Activated T-cell treated with anti-CD3 and anti-CD28 coated beads, Interleukin-2, amount 50 U/mL, for 72 hours (primary cell): ENCODE measurements around the gene EXOC7. TPM values are rescaled to one million over a fixed set of nuclear protein-coding genes. Genes with fewer than 3 reads are reported as not detected.
A peak's percentile ranks its signal among the peaks of the same experiment; 100 is the strongest.

ENCODE experiments used
- ATAC-seq, 2 donors: fragments of 150-1000 bp; cut with Tn5 transposase; replicated peaks in 1 of 2; 2 replicates each; pipeline ENCODE4 v1.10.0; 2021; ENCODE audit warnings: moderate library complexity in 2 of 2, mild to moderate bottlenecking in 1 of 2
- DNase-seq, 2 donors: peaks; one replicate each; pipeline ENCODE4 v3.0.0; 2021 to 2022; ENCODE audit warnings: mixed read lengths in 1 of 2
- H3K27ac Mint-ChIP-seq: one replicate; pipeline ENCODE4 v1.8.0; 2022; ENCODE audit warnings: mild to moderate bottlenecking, moderate library complexity, mixed read lengths
- H3K27me3 Mint-ChIP-seq: one replicate; pipeline ENCODE4 v1.8.0; 2022; ENCODE audit warnings: low read depth, mixed read lengths
- H3K36me3 Mint-ChIP-seq, 2 donors: one replicate each; pipeline ENCODE4 v1.8.0; 2022; ENCODE audit warnings: mixed read lengths in 2 of 2, mild to moderate bottlenecking in 1 of 2; ENCODE audit not compliant: insufficient read depth in 2 of 2
- H3K4me1 Mint-ChIP-seq: one replicate; pipeline ENCODE4 v1.8.0; 2022; ENCODE audit warnings: low read depth, mixed read lengths
- H3K4me3 Mint-ChIP-seq, 2 donors: one replicate each; pipeline ENCODE4 v1.8.0; 2022; ENCODE audit warnings: mild to moderate bottlenecking in 2 of 2, mixed read lengths in 2 of 2, moderate library complexity in 2 of 2
- H3K9me3 Mint-ChIP-seq, 2 donors: one replicate each; pipeline ENCODE4 v1.8.0; 2022; ENCODE audit warnings: mixed read lengths in 2 of 2
- total RNA-seq, 2 donors: library from RNA; stranded (reverse); gene quantifications; one replicate each; pipeline ENCODE4 v1.2.3, GENCODE V29; 2022

The EXOC7 gene
- total RNA-seq, 2 donors from 2014 or later, result 66.7 to 77.8 TPM

DNA sequence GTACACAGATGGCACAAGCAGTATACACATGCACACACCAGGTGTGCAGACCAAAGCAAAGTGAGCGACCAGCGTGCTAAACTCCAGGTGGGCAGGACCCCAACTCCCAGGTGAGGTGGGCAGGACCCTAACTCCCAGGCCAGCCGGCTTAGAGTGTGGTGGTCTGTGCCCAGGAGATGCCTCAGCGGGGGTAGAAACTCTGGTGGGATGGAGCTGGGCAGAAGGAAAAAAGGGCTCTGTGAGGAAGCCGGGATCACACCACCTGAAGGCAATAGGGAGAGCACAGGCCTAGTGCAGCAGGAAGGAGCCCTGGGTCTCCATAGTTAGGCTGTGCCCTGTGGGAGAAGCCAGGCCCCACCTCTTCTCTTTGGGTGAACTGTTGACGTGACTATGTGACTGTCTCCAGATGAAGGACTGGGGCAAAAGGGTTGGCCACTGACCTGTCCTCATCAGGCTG lies 39.0 kb upstream of the EXOC7 start:
- Mint-ChIP-seq H3K27me3 (no peaks in the 10 kb centered on the region), H3K27ac (peak overlapping the region; percentile 8), H3K4me1 (peaks cover 62% of the 10 kb centered on the region), H3K36me3 (peaks cover 0 to 2% of the 10 kb centered on the region in 2 donors), H3K9me3 (no peaks in the 10 kb centered on the region), H3K4me3 (peak overlapping the region; percentile 49 to 80)
- ATAC-seq, result no peak
- no peak for DNase-seq

DNA sequence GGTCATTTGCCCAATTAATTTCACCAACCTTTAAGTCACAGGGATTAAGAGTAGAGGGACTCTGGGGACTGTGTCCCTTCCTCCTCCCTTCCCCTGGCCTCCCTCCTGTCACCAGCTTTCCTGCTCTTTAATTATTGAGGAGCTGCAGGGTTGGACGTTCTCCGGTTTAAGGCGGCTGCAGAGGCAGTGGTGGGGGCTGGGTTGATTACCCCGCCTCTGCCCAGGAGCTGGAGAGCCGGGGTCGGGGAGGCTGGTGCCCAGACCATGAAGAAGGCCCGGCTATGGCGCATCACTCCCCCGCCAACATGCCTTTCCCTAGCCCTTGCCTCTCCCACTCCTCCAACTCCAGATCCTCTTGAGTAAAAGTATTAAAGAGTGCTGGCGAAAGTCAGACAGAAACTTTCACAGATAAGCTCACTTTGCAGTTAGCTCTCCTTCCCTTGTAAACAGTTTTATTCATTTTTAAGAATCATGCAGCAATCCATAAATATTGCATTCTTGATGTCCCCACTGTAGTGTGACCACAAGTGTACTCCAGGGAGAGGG lies 38.5 kb upstream of the EXOC7 start:
- Mint-ChIP-seq H3K36me3 (no peaks in the 10 kb centered on the region), H3K27me3 (no peaks in the 10 kb centered on the region), H3K9me3 (no peaks in the 10 kb centered on the region), H3K4me1 (peaks cover 62% of the 10 kb centered on the region), H3K27ac (peak overlapping the region; percentile 8), H3K4me3 (peak overlapping the region; percentile 80 to 81)
- DNase-seq (no peak), ATAC-seq (no peak)

GRCh38 chr17:76141212-76142038 lies 37.8 kb upstream of the EXOC7 start, which contains the start of gene FOXJ1:
TSS of gene FOXJ1 (minus strand) at chr17:76141245. CDS start at chr17:76140395, 850 bp downstream.
- Mint-ChIP-seq H3K27ac (no peak within 1 kb of the TSS), H3K4me3 (peak within 1 kb of the TSS; percentile 80 to 81), H3K4me1 (peaks cover 56% of the 10 kb centered on the region), H3K36me3 (no peaks in the 10 kb centered on the region), H3K9me3 (no peaks in the 10 kb centered on the region), H3K27me3 (no peaks in the 10 kb centered on the region)
- DNase-seq, result peak; percentile 90 to 92
- peak; percentile 79 to 80 for ATAC-seq

DNA sequence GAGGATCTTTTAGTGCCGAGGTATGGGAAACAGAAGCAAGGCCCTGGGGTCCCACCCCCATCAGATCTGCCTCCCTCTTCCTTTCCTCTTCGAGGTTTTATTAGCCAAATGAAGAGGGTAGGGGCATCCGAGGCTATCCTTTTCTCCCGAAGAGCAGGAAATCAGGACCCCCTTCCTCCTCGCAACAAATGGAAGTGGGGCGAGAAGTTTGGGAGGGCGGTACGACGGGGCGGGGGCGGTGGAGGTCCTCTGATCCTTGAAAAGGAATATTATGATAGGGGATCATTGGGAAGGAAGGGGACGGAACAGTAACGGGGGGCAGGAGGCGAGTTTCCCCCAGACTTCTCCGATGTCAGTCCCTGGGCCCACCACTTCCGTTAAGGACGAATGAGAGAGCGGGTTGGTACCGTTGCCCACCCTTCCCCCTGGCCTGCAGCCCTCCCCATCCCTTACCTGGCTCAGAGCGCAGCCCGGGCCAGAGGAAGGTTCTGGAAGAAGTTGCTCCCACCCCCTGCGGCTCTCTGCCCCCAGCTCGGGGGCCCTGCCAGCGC lies 37.1 kb upstream of the EXOC7 start:
- Mint-ChIP-seq H3K9me3 (no peaks in the 10 kb centered on the region), H3K4me1 (peaks cover 50% of the 10 kb centered on the region), H3K27ac (no peak overlapping the region), H3K4me3 (peak overlapping the region; percentile 74 to 80), H3K36me3 (no peaks in the 10 kb centered on the region), H3K27me3 (no peaks in the 10 kb centered on the region)
- ATAC-seq (no peak), DNase-seq (no peak)

GRCh38 chr17:76139801-76140660 lies 36.4 kb upstream of the EXOC7 start:
- Mint-ChIP-seq H3K27me3 (no peaks in the 10 kb centered on the region), H3K27ac (peak overlapping the region; percentile 33), H3K36me3 (no peaks in the 10 kb centered on the region), H3K9me3 (no peaks in the 10 kb centered on the region), H3K4me1 (peaks cover 48% of the 10 kb centered on the region), H3K4me3 (peak overlapping the region; percentile 74 to 80)
- peak; percentile 54 to 56 for ATAC-seq
- DNase-seq, result peak; percentile 57 to 67

- H3K4me1 Mint-ChIP-seq, result peaks cover 42% of the 10 kb centered on the region
These were observed 35.5 kb upstream of the EXOC7 start for GRCh38 chr17:76138896-76139752.

DNA sequence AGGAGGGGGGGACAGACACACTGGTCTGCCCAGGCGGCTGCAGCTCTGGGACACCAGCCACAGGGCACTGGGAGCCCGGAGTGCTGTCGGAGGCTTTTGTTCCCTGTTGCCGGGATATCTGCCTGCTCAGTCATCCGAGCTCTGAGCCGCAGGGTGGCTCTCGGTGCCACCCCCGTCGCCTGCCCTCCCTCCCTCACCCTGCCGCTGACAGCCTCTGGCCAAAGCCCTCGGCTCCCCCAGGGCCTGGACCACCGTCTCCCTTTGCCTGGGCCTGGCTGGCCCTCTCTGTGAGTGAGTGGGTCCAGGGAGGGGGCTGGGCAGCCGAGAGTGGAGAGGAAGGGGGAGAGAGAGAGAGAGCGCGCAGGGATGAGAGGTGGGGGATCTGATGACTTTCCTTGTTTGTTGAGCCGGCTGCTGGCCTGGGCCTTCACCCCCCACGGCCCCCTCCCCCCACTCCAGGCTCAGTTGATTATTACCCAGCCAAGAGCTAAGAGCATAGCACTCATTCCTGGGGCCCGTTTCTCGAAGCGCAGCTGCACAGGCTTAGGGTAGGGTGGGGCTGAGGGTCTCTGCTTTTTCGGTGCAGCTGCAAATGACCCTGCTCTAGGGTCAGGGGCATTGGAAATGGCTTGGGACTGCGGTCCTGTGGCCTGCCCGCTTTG lies 34.8 kb upstream of the EXOC7 start:
- Mint-ChIP-seq H3K27me3 (no peaks in the 10 kb centered on the region), H3K9me3 (no peaks in the 10 kb centered on the region), H3K27ac (no peak overlapping the region), H3K4me3 (peak overlapping the region in 1 of 2 donors; percentile 39), H3K36me3 (no peaks in the 10 kb centered on the region), H3K4me1 (peaks cover 38% of the 10 kb centered on the region)
- ATAC-seq (no peak), DNase-seq (no peak)

More at GRCh38 chr17:76138896-76139752, 35.5 kb upstream of the EXOC7 start:
- H3K36me3 Mint-ChIP-seq, result no peaks in the 10 kb centered on the region
- peak overlapping the region; percentile 33 for H3K27ac Mint-ChIP-seq
- H3K4me3 Mint-ChIP-seq, result peak overlapping the region; percentile 54 to 75
- H3K9me3 Mint-ChIP-seq, result no peaks in the 10 kb centered on the region
- DNase-seq (no peak), ATAC-seq (no peak)
- no peaks in the 10 kb centered on the region for H3K27me3 Mint-ChIP-seq

DNA sequence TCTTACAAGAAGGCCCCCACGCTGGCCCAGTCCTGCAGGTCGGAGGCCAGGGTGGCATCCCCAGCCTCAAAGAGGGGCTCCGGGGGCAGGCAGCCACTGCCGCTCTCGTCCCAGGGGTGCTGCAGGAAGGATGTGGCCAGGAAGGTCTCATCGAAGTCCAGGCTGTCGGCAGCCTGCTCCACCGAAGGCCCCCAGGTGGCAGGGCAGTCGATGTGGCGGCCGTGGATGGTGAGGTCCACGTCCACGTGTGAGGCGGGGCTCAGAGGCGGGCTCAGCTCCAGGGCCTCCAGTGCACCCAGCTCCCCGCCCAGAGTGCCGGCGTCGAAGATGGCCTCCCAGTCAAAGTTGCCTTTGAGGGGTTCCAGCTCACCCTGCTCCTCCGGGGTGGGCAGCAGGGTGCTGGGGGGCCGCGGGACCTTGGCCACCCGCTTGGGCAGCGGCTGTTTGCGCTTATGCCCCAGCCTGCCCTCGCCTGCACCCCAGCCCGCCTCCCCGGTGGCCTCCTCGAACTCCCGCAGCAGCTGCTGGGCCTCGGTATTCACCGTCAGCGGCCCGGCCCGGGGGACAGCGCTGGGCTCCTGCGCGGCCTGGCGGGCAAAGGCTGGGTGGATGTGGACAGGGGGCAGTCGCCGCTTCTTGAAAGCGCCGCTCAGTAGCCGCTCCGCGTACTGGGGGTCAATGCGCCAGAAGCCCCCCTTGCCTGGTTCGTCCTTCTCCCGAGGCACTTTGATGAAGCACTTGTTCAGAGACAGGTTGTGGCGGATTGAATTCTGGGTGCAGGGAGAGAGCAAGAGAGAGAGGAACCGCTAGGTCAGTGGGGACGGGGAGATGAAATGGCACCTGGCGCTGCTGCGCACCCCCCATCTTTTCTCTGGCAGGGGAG lies 34.0 kb upstream of the EXOC7 start:
- H3K4me3 Mint-ChIP-seq, result no peak overlapping the region
- H3K36me3 Mint-ChIP-seq, result no peaks in the 10 kb centered on the region
- no peaks in the 10 kb centered on the region for H3K9me3 Mint-ChIP-seq
- DNase-seq (no peak), ATAC-seq (no peak)
- H3K27ac Mint-ChIP-seq, result no peak overlapping the region
- peaks cover 32% of the 10 kb centered on the region for H3K4me1 Mint-ChIP-seq
- no peaks in the 10 kb centered on the region for H3K27me3 Mint-ChIP-seq

DNA sequence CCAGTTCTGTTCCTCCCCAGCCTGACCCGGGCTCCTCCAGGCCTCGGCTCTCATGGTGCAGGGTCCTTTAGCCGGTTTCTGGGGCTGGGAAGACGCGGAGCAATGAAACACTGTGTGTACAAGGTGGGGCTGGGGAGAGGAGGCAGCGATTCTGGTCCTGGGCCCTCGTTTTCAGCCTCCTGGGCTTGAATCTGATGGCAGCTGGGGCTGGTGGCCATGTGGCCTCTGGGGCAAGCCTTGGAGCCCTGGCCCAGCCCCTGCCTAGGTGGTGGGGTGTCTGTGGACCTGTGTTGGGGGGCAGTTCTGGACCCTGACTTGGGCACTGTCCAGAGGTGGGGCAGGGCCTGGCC lies 33.4 kb upstream of the EXOC7 start:
- DNase-seq, result no peak
- no peaks in the 10 kb centered on the region for H3K36me3 Mint-ChIP-seq
- no peaks in the 10 kb centered on the region for H3K27me3 Mint-ChIP-seq
- H3K27ac Mint-ChIP-seq, result no peak overlapping the region
- no peaks in the 10 kb centered on the region for H3K9me3 Mint-ChIP-seq
- no peak for ATAC-seq
- no peak overlapping the region for H3K4me3 Mint-ChIP-seq
- peaks cover 26% of the 10 kb centered on the region for H3K4me1 Mint-ChIP-seq

- H3K4me1 Mint-ChIP-seq, result peaks cover 20% of the 10 kb centered on the region
- no peak overlapping the region for H3K4me3 Mint-ChIP-seq
These were observed 32.9 kb upstream of the EXOC7 start for GRCh38 chr17:76136276-76137000.

GRCh38 chr17:76135810-76136188 lies 32.2 kb upstream of the EXOC7 start:
- ATAC-seq (no peak), DNase-seq (no peak)
- Mint-ChIP-seq H3K36me3 (no peaks in the 10 kb centered on the region), H3K27ac (no peak overlapping the region), H3K27me3 (no peaks in the 10 kb centered on the region), H3K9me3 (no peaks in the 10 kb centered on the region), H3K4me1 (peaks cover 18% of the 10 kb centered on the region), H3K4me3 (no peak overlapping the region)

More at GRCh38 chr17:76136276-76137000, 32.9 kb upstream of the EXOC7 start:
- H3K27ac Mint-ChIP-seq, result no peak overlapping the region
- no peaks in the 10 kb centered on the region for H3K27me3 Mint-ChIP-seq
- no peaks in the 10 kb centered on the region for H3K36me3 Mint-ChIP-seq
- no peaks in the 10 kb centered on the region for H3K9me3 Mint-ChIP-seq
- ATAC-seq, result no peak
- DNase-seq, result no peak
